ENCODE results near the gene FRMD5.

DNA sequence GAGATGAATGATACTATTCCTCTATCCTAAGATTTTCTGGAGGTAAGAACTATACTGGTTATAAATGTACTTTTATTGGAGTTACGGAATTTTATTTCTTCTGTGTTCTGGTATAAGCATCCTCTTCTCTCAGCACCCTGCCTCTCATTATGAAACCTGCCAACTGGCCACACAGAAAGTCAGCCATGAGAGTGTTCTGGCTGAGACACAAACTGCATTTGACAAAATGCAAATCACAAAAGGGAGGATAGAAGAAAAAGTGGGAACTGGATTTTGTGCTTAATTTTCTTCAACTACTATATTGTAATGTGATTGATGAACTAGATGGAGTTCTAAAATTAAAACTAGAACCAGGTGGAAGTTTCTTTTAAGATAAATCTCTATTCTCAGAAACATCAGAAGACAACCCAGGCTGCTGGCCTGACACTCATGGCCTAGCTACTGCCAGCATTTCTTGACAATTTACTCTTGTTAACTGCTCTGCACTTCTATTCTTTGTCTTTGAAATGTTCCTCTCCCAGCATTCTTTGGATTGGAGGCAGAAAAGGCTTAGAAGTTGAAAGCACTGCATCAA lies 225.2 kb downstream of the FRMD5 start:
- TF ChIP-seq EZH2phosphoT487 (IDR thresholded peaks at IDR 0.05; ENCODE audit: borderline replicate concordance, low read length) (no peak), CTCF (IDR thresholded peaks at IDR 0.05; ENCODE audit: low read depth, low read length, poor library complexity, severe bottlenecking) (no peak)
